PC-3 (cell line): ENCODE data around the gene CCNI.

ENCODE experiments used
- CTCF ChIP-seq: fragments of 300-600 bp; sonication (generic); conservative IDR thresholded peaks from 2 replicates; pipeline ENCODE4 v1.5.1; 2017; ENCODE audit warnings: antibody characterized with exemption, low read depth, mild to moderate bottlenecking, low read length
- EZH2 ChIP-seq: fragments of 300-600 bp; sonication (generic); IDR thresholded peaks from one replicate; pipeline ENCODE4 v1.6.1; 2017; ENCODE audit warnings: antibody characterized with exemption, mild to moderate bottlenecking, low read length; ENCODE audit not compliant: unreplicated experiment

GRCh38 chr4:77078401-77078800, 2.6 kb upstream of the CCNI start:
- TF ChIP-seq CTCF = no peak
- TF ChIP-seq EZH2 = no peak
